Tibial nerve (tissue), 4 donors: ENCODE data around the gene KRTAP2-2. TPM values are rescaled to one million over a fixed set of nuclear protein-coding genes. Genes with fewer than 3 reads are reported as not detected.
"Not testable (repeated sequence)": the region's sequence is repeated elsewhere in the genome, so short reads cannot be mapped to it uniquely, and the experiment has no call there.

Source experiments
- DNase-seq, 2 donors: peaks; one replicate each; pipeline ENCODE4 v3.0.0-alpha.2; 2019; ENCODE audit warnings: low spot score in 2 of 2
- H3K27ac ChIP-seq, 4 donors: fragments of 200-600 bp; sonication (generic) in 3 of 4; one replicate each; pipeline ENCODE4 v1.5.1; 2017 to 2019; ENCODE audit warnings: mild to moderate bottlenecking in 1 of 4
- H3K27me3 ChIP-seq, 2 donors: fragments of 200-600 bp; sonication (generic) in 1 of 2; one replicate each; pipeline versions ENCODE4 v1.5.1 to v1.6.0; 2017 to 2019
- H3K36me3 ChIP-seq, 3 donors: fragments of 200-600 bp; sonication (generic); one replicate each; pipeline ENCODE4 v1.5.1; 2018 to 2019
- H3K4me1 ChIP-seq, 4 donors: fragments of 200-600 bp; sonication (generic) in 3 of 4; one replicate each; pipeline ENCODE4 v1.5.1; 2017 to 2019
- H3K4me3 ChIP-seq, 4 donors: fragments of 200-600 bp; sonication (generic) in 3 of 4; one replicate each; pipeline ENCODE4 v1.5.1; 2017 to 2019; ENCODE audit warnings: mild to moderate bottlenecking in 1 of 4, moderate library complexity in 1 of 4
- H3K9me3 ChIP-seq, 4 donors: fragments of 200-600 bp; sonication (generic) in 3 of 4; one replicate each; pipeline ENCODE4 v1.5.1; 2017 to 2019
- CTCF ChIP-seq, 5 experiments: fragments of 200-600 bp in 3 of 5; fragments of 450-650 bp in 2 of 5; sonication (generic) in 3 of 5; IDR thresholded peaks; one replicate each; pipeline ENCODE4 v1.5.1; 2016 to 2019; ENCODE audit warnings: antibody characterized with exemption in 5 of 5, mild to moderate bottlenecking in 3 of 5, moderate library complexity in 2 of 5
- EP300 ChIP-seq, 2 donors: sonication (generic); formaldehyde crosslinking; IDR thresholded peaks; one replicate each; pipeline ENCODE4 v1.6.1; 2017; ENCODE audit warnings: antibody characterized with exemption in 2 of 2, mild to moderate bottlenecking in 1 of 2
- POLR2A ChIP-seq, 2 donors: fragments of 450-650 bp; IDR thresholded peaks; one replicate each; pipeline ENCODE4 v1.6.1; 2017; ENCODE audit warnings: antibody characterized with exemption in 2 of 2, mild to moderate bottlenecking in 2 of 2, moderate library complexity in 2 of 2
- WGBS, 2 donors: methylation state at CpG; one replicate each; pipeline ENCODE4 v1.1.5; 2018; 5-methylcytosine and 5-hydroxymethylcytosine counted together
- total RNA-seq, 4 donors: library from RNA; depleted of rRNA; stranded (reverse); fragments of >200 nt; gene quantifications; one replicate each; pipeline ENCODE4 v1.1.0, GENCODE V29; 2016

Gene KRTAP2-2
- total RNA-seq, 4 donors from 2014 or later: not detected

DNA sequence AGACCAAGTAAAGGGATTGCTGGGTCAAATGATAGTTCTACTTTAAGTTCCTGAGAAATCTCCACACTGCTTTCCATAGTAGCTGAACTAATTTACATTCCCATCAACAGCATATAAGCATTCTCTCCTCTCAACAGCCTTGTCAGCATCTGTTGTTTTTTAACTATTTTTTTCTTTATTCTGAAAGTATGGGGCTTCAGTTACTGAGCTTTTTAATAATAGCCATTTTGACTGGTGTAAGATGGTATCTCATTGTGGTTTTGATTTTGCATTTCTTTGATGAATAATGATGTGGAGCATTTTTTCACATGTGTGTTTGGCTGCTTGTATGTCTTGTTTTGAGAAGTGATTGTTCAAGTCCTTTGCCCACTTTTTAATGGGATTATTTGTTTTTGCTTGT, 2.5 kb downstream of the KRTAP2-2 start:
- Histone ChIP-seq H3K36me3 (no peaks in the 10 kb centered on the region), H3K27me3 (peaks cover 0 to 11% of the 10 kb centered on the region in 2 donors), H3K27ac (no peak overlapping the region), H3K9me3 (peaks cover 0 to 2% (median 0%) of the 10 kb centered on the region in 4 donors), H3K4me3 (no peak overlapping the region), H3K4me1 (no peaks in the 10 kb centered on the region)
- TF ChIP-seq EP300 (IDR thresholded peaks at IDR 0.05) (no peak), POLR2A (IDR thresholded peaks at IDR 0.05) (no peak), CTCF (IDR thresholded peaks at IDR 0.05) (no peak)
- no peak for DNase-seq

DNA sequence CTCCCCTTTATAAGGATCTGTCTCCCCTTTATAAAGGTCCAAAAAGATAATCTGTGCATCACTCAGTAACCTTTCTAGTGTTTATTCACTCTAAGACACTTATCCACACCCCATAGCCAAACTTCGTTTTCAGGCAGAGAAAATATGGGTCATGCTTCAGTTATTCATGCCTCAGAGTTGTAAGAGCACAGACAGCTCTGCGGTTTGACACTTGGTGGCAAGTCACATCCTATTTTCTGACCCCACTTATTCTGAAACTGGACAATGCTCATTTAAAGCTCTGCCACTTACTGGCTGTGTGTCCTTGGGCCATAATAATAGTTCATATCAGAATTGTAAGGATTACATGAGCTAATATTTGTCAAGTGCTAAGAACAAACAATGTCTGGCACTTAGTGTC, 5.9 kb downstream of the KRTAP2-2 start:
- no peaks in the 10 kb centered on the region for H3K36me3 ChIP-seq
- 39 to 57% methylated on average over 2 of the region's 2 CpGs for WGBS, 2 donors
- no peak for TF ChIP-seq CTCF (IDR thresholded peaks at IDR 0.05)
- TF ChIP-seq EP300 (IDR thresholded peaks at IDR 0.05): no peak
- no peak for TF ChIP-seq POLR2A (IDR thresholded peaks at IDR 0.05)
- H3K9me3 ChIP-seq: peaks cover 0 to under 1% (median 0%) of the 10 kb centered on the region in 4 donors
- H3K4me1 ChIP-seq: no peaks in the 10 kb centered on the region
- H3K27ac ChIP-seq: no peak overlapping the region
- no peak for DNase-seq
- no peak overlapping the region for H3K4me3 ChIP-seq
- peaks cover 0 to 11% of the 10 kb centered on the region in 2 donors for H3K27me3 ChIP-seq

DNA sequence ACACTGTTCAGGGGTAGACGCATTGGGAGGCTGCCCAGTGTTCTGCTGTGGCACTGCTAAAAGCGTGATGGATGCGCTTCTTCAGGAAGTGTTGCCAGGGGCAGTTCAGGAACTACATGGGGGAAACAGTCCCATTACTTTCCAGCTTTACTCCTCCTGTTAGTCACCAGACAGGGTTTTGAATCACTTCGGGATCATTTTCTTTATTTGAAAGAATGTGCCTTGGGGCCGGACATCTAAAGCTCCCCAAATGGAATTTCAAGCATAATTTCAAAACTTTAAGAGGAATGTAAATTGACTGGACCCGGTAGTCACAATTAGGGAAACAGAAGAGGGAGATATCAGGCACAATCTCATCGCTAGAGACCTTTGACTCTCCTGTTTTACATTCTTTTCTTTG, 6.6 kb downstream of the KRTAP2-2 start:
- TF ChIP-seq CTCF (IDR thresholded peaks at IDR 0.05) (no peak), EP300 (IDR thresholded peaks at IDR 0.05) (no peak), POLR2A (IDR thresholded peaks at IDR 0.05) (no peak)
- Histone ChIP-seq H3K4me1 (no peaks in the 10 kb centered on the region), H3K27me3 (peaks cover 0 to 11% of the 10 kb centered on the region in 2 donors), H3K4me3 (no peak overlapping the region), H3K36me3 (no peaks in the 10 kb centered on the region), H3K9me3 (peaks cover 0 to 3% (median 0%) of the 10 kb centered on the region in 4 donors), H3K27ac (no peak overlapping the region)
- WGBS, 2 donors: 56% methylated on average over 7 of the region's 7 CpGs
- DNase-seq: no peak

- H3K27ac ChIP-seq, H3K9me3 ChIP-seq, H3K4me3 ChIP-seq, H3K4me1 ChIP-seq, H3K36me3 ChIP-seq, DNase-seq: not testable (repeated sequence)
- H3K27me3 ChIP-seq: peaks cover 0 to 11% of the 10 kb centered on the region in 2 donors
- 68 to 71% methylated on average over 8 to 9 of the region's 33 CpGs for WGBS, 2 donors
These were observed 8.1 kb downstream of the KRTAP2-2 start, which contains the start of gene KRTAP2-1 for GRCh38 chr17:41046735-41047465. TSS of gene KRTAP2-1 (minus strand) at chr17:41047316. CDS start at chr17:41047267, 49 bp downstream.

DNA sequence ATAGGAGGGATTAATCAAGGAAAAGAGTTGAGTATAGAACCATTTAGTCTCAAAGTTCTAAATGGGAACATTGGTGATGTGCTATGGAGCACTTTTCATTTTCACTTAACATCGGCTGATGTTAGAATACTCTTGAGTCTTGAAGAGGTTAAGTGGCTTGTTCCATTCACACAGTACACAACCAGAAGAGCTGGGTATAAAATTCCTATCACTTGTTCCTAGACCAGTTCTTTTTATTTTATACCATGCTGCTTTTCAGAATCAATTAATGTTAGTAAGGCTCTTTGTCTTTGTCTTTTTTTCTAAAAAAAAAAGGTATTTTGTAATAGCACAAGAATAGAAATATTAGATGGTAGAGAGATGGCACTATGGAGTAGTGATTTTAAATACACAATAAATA, 12.1 kb downstream of the KRTAP2-2 start:
- no peak overlapping the region for H3K27ac ChIP-seq
- no peaks in the 10 kb centered on the region for H3K4me1 ChIP-seq
- WGBS, 2 donors: 92 to 100% methylated on average over 1 of the region's 1 CpG
- H3K9me3 ChIP-seq: peaks cover 0 to 3% (median 0%) of the 10 kb centered on the region in 4 donors
- DNase-seq: no peak
- H3K27me3 ChIP-seq: peaks cover 0 to 1% of the 10 kb centered on the region in 2 donors
- H3K4me3 ChIP-seq: no peak overlapping the region
- no peak for TF ChIP-seq CTCF (IDR thresholded peaks at IDR 0.05)
- H3K36me3 ChIP-seq: no peaks in the 10 kb centered on the region

DNA sequence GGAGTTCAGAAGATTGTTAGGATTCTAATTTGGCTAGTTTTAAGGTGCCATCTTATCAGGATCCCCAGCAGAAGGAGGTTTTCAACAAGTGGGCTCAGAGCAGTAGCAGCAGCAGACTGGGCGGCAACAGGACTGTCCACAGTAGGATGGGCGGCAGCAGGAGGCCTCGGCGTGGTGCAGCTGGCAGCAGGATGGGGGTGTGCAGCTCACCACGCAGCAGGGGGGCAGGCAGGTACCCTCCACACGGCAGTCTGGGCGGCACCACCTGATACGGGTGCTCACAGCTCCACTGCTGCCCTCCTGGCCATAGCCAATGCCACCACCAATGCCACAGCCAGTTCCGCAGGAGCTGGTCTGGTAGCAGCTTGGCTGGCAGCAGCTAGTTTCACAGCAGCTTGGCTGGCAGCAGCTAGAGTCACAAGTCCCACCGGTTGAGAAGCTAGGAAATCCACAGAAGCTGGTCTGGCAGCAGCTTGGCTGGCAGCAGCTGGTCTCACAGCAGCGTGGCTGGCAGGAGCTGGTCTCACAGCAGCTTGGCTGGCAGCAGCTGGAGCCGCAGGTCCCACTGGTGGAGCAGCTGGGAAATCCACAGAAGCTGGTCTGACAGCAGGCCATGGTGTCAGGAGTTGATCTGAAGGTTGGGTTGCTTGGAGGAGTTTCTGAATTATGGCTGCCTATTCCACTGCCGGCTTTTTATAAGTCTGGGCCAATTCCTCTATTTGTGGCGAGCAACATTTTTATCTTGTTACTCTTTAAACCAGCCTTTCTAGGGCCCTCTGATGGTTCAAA, 14.1 kb downstream of the KRTAP2-2 start, which contains the start of gene KRTAP1-1:
Gene KRTAP1-1 (minus strand): TSS at position 668 of the 789 bp plus-strand sequence. CDS start 53 bp downstream, at position 615.
- H3K27me3 ChIP-seq, H3K27ac ChIP-seq, H3K36me3 ChIP-seq, H3K4me1 ChIP-seq, DNase-seq, H3K9me3 ChIP-seq, H3K4me3 ChIP-seq: not testable (repeated sequence)
- 80 to 91% methylated on average over 6 to 13 of the region's 14 CpGs for WGBS, 2 donors
